Skeletal muscle satellite cell (primary cell): ENCODE data around the gene CFI.

Source experiments
- H3K27me3 ChIP-seq: 2 replicates; pipeline ENCODE4 v1.7.0; 2013; ENCODE audit warnings: low read length; ENCODE audit not compliant: control insufficient read depth, insufficient read depth
- H3K36me3 ChIP-seq: 2 replicates; pipeline ENCODE4 v1.7.0; 2013; ENCODE audit warnings: mild to moderate bottlenecking, control low read depth, low read length; ENCODE audit not compliant: insufficient read depth
- H3K4me1 ChIP-seq: 2 replicates; pipeline ENCODE4 v1.7.0; 2013; ENCODE audit warnings: low read length; ENCODE audit not compliant: control insufficient read depth, insufficient read depth
- H3K4me2 ChIP-seq: 2 replicates; pipeline ENCODE4 v1.7.0; 2013; ENCODE audit warnings: mild to moderate bottlenecking, low read length
- H3K4me3 ChIP-seq: 2 replicates; pipeline ENCODE4 v1.7.0; 2013; ENCODE audit warnings: low read length
- H3K9ac ChIP-seq: 2 replicates; pipeline ENCODE4 v1.7.0; 2013; ENCODE audit warnings: mild to moderate bottlenecking, low read depth, low read length, moderate library complexity
- H3K9me3 ChIP-seq: replicated peaks from 2 replicates; pipeline ENCODE4 v1.7.0; 2013; ENCODE audit warnings: mild to moderate bottlenecking, control low read depth, low read length

CFI gene

GRCh38 chr4:109728385-109728784 is 73.4 kb downstream of the CFI start:
- Histone ChIP-seq H3K4me2 (peak overlapping the region; percentile 96), H3K36me3 (no peaks in the 10 kb centered on the region), H3K9me3 (no peaks in the 10 kb centered on the region), H3K4me3 (peak overlapping the region; percentile 89), H3K27me3 (no peaks in the 10 kb centered on the region), H3K4me1 (peaks cover 17% of the 10 kb centered on the region), H3K9ac (peak overlapping the region; percentile 34)

- H3K9ac ChIP-seq = no peak overlapping the region
- peaks cover 8% of the 10 kb centered on the region for H3K4me1 ChIP-seq
- H3K4me3 ChIP-seq = no peak overlapping the region
- H3K9me3 ChIP-seq = no peaks in the 10 kb centered on the region
- no peak overlapping the region for H3K4me2 ChIP-seq
- no peaks in the 10 kb centered on the region for H3K27me3 ChIP-seq
- H3K36me3 ChIP-seq = no peaks in the 10 kb centered on the region
These were observed 78.7 kb downstream of the CFI start for GRCh38 chr4:109723110-109723509.

- H3K4me3 ChIP-seq = no peak overlapping the region
- no peak overlapping the region for H3K4me2 ChIP-seq
- H3K9ac ChIP-seq = no peak overlapping the region
- no peaks in the 10 kb centered on the region for H3K36me3 ChIP-seq
- H3K9me3 ChIP-seq = no peaks in the 10 kb centered on the region
- H3K27me3 ChIP-seq = no peaks in the 10 kb centered on the region
- H3K4me1 ChIP-seq = peaks cover 4% of the 10 kb centered on the region
These were observed 79.4 kb downstream of the CFI start for GRCh38 chr4:109722357-109722756.

- Histone ChIP-seq H3K27me3 (no peaks in the 10 kb centered on the region), H3K9me3 (no peaks in the 10 kb centered on the region), H3K4me2 (no peak overlapping the region), H3K36me3 (no peaks in the 10 kb centered on the region), H3K4me1 (peaks cover 4% of the 10 kb centered on the region), H3K9ac (no peak overlapping the region), H3K4me3 (no peak overlapping the region)
These were observed 80.8 kb downstream of the CFI start for GRCh38 chr4:109721033-109721432.

DNA sequence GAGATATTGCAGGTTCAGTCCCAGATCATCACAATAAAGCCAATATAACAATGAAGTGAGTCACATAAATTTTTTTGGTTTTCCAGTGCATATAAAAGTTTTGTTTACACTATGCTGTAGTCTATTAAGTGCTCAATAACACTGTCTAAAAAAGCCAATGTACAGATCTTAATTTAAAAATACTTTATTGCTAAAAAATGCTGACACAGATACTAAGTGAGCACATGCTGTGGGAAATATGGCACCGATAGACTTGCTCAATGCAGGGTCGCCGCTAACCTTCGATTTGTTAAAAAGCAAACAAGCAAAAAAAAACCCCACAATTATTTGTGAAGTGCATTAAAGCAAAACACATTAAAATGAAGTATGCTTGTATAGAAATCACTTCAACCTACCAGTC is 82.2 kb downstream of the CFI start:
- H3K9me3 ChIP-seq = no peaks in the 10 kb centered on the region
- no peaks in the 10 kb centered on the region for H3K36me3 ChIP-seq
- no peaks in the 10 kb centered on the region for H3K27me3 ChIP-seq
- no peak overlapping the region for H3K4me3 ChIP-seq
- no peak overlapping the region for H3K4me2 ChIP-seq
- H3K9ac ChIP-seq = no peak overlapping the region
- H3K4me1 ChIP-seq = peaks cover 4% of the 10 kb centered on the region

DNA sequence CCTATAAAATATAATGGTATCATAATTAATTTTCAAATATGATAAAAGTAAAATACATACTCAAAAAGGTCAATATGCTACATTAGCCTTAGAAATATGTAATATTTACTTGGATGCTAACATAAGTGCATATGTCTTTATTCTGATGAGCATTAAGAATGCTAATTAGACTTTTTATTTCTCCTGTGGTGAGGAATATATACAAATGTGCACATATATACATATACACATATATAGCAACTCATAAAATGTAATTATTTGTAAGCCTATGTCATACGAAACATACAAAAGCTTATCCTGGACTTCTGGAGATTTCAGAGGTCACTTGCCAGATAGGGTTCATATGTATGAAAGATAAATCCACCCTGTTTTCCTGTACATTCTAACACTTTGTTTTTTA is 83.0 kb downstream of the CFI start:
- Histone ChIP-seq H3K4me1 (peaks cover 4% of the 10 kb centered on the region), H3K4me2 (no peak overlapping the region), H3K27me3 (no peaks in the 10 kb centered on the region), H3K4me3 (no peak overlapping the region), H3K9ac (no peak overlapping the region), H3K9me3 (no peaks in the 10 kb centered on the region), H3K36me3 (no peaks in the 10 kb centered on the region)

DNA sequence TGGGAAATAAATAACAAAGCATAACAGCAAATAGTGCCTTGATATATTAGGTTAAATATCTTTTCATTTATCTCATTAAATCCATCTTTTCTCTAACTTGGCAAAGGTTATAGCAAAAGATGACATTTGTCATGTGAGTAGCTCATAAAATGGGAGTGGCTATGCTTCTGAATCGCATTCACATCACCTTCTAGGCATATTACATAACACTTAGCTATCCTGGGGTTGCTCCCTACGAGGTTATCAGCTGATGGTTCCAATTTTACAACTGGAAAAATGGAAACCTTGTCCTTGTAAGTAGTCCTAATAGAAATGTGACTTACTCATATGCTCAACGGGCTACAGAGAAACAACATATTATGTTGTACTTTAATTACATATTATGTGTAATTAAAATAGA is 88.3 kb downstream of the CFI start:
- no peaks in the 10 kb centered on the region for H3K27me3 ChIP-seq
- H3K4me3 ChIP-seq = no peak overlapping the region
- H3K36me3 ChIP-seq = peaks cover 7% of the 10 kb centered on the region
- H3K4me2 ChIP-seq = no peak overlapping the region
- H3K9ac ChIP-seq = no peak overlapping the region
- no peaks in the 10 kb centered on the region for H3K4me1 ChIP-seq
- no peaks in the 10 kb centered on the region for H3K9me3 ChIP-seq

DNA sequence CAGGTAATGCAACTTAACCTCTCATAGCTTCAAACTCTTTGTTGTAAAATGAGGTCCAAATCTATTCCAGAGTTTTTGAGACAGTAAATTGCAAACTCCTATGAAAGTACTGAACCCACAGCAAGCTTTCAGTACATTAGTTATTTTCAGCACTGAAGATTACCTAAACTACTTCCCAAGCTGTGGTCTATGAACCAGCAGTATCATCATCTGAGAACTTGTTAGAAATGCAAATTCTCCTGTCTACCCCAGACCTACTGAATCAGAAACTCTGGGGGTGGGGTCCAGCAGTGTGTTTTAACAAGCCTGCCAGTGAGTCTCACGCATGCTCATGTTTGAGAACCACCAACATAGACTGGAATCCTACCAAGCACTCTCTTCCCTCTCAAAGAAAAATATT is 92.8 kb downstream of the CFI start:
- no peak overlapping the region for H3K4me3 ChIP-seq
- H3K9me3 ChIP-seq = no peaks in the 10 kb centered on the region
- no peak overlapping the region for H3K4me2 ChIP-seq
- peaks cover 7% of the 10 kb centered on the region for H3K36me3 ChIP-seq
- H3K4me1 ChIP-seq = no peaks in the 10 kb centered on the region
- no peaks in the 10 kb centered on the region for H3K27me3 ChIP-seq
- no peak overlapping the region for H3K9ac ChIP-seq

DNA sequence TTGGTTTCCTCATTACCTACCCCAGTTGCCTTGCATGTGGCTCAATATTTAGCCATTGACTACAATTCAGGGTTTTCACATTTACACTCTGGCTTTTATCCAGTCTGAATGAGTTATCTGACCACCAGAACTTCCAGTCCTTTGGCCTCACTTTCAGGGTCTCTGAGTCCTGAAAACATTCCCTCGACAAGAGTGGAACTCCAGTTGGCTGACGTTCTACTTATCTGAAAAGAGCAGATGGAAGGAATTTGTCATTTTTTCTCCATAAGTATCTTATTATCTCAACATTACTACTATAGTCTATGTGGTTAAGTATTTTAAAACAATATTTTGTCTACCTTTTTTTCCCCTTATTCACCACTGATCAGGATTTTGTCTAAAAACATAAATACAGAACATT is 93.4 kb downstream of the CFI start:
- Histone ChIP-seq H3K4me2 (no peak overlapping the region), H3K36me3 (peaks cover 7% of the 10 kb centered on the region), H3K4me3 (no peak overlapping the region), H3K9me3 (no peaks in the 10 kb centered on the region), H3K9ac (no peak overlapping the region), H3K27me3 (no peaks in the 10 kb centered on the region), H3K4me1 (no peaks in the 10 kb centered on the region)

DNA sequence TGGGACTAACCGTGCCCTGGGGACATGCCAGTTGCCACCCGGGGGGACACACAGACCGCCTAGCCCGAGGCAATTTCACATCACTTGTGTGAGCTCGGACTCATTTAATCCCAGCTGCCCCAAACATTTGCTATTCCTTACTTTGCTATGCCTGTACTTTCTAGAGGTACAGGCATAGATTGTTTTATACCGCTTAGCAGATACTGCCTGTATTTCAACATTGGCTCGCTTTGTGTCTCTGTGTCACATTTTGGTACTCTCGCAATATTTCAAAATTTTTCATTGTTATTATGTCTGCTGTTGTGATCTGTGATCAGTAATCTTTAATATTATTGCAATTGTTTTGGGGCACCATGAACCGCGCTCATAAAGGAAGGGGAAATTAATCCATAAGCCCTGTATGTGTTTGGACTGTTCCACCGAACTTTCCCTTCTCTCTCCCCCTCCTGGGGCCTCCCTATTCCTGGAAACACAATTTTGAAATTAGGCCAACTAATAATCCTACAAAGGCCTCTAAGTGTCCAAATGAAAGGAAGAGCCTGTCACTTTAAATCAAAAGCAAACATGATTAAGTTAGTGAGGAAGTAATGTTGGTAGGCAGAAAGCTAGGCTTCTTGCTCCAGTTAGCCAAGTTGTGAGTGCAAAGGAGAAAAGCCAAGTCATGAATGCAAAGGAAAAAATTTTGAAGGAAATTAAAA is 98.0 kb downstream of the CFI start:
- Histone ChIP-seq H3K4me3 (peak overlapping the region; percentile 96), H3K9me3 (no peaks in the 10 kb centered on the region), H3K36me3 (no peaks in the 10 kb centered on the region)

DNA sequence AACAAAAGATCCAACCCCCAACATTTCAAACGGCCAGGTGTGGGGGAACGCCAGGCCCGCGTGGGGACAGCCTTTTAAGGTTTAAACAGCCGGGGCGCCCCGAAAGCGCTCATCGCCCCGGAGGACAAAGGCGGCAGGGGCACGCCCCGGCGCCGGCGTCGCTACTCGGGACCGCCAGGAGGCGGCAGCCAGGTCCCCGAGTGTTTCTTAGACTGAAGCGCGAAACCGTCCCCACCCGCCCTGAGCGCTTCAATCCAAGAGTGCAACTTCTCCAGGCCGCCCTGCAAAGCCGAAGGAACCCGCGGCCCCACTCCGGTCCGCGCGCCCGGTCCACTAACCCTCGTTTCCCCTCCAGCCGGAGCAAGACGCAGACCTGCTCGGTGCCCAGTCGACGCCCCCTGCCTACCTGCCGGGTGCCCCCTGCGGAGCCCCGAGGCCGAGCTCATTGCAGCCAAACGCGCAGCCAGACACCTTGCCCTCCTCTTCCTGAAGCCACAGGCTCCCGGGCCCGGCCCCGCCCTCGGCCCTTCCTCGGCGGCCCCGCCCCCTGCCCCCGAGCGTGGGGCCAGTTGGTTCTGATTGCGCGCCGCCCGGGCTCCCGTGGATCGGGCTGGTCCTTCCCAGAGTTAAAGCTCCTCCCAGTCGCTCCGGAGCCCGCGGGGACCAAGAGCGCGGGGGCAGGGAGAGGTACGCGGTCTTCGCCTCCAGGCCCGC is 98.7 kb downstream of the CFI start, which contains the start of gene CASP6:
Gene CASP6, minus strand, starts transcription at position 496 of the 714 bp plus-strand sequence. Its CDS starts 50 bp downstream, at position 446.
- Histone ChIP-seq H3K9me3 (no peaks in the 10 kb centered on the region), H3K36me3 (no peaks in the 10 kb centered on the region), H3K9ac (peak within 1 kb of the TSS; percentile 93), H3K27me3 (no peaks in the 10 kb centered on the region), H3K4me3 (peak within 1 kb of the TSS; percentile 96), H3K4me1 (peaks cover 7% of the 10 kb centered on the region), H3K4me2 (peak within 1 kb of the TSS; percentile 96)

More for the DNA sequence above, 98.0 kb downstream of the CFI start:
- Histone ChIP-seq H3K9ac (peak overlapping the region; percentile 93), H3K27me3 (no peaks in the 10 kb centered on the region), H3K4me2 (peak overlapping the region; percentile 96), H3K4me1 (peaks cover 7% of the 10 kb centered on the region)
